Dendritic cell treated with granulocyte-macrophage colony-stimulating factor and Interleukin-4, amounts not matched to agents 40 ng/mL and 50 ng/mL, for 4 days (primary cell): ENCODE results near the gene GSTM4.
A peak's percentile ranks its signal among the peaks of the same experiment; 100 is the strongest.

Source experiments
- H3K27ac Mint-ChIP-seq: one replicate; pipeline ENCODE4 v1.8.0; 2022; ENCODE audit warnings: mild to moderate bottlenecking, mixed read lengths
- H3K27me3 Mint-ChIP-seq: one replicate; pipeline ENCODE4 v1.8.0; 2022; ENCODE audit warnings: mild to moderate bottlenecking, mixed read lengths
- H3K36me3 Mint-ChIP-seq: one replicate; pipeline ENCODE4 v1.8.0; 2022; ENCODE audit warnings: low read depth, mixed read lengths
- H3K4me1 Mint-ChIP-seq: one replicate; pipeline ENCODE4 v1.8.0; 2022; ENCODE audit warnings: low read depth, mixed read lengths
- H3K4me3 Mint-ChIP-seq: one replicate; pipeline ENCODE4 v1.8.0; 2022; ENCODE audit warnings: mild to moderate bottlenecking, moderate library complexity, mixed read lengths
- H3K9me3 Mint-ChIP-seq: one replicate; pipeline ENCODE4 v1.8.0; 2022; ENCODE audit warnings: mixed read lengths
- intact Hi-C: fragments of 100-400 bp; cut with micrococcal nuclease; formaldehyde crosslinking; loops from one replicate; pipeline ENCODE4 v1.15.0; 2022

GSTM4 gene

DNA sequence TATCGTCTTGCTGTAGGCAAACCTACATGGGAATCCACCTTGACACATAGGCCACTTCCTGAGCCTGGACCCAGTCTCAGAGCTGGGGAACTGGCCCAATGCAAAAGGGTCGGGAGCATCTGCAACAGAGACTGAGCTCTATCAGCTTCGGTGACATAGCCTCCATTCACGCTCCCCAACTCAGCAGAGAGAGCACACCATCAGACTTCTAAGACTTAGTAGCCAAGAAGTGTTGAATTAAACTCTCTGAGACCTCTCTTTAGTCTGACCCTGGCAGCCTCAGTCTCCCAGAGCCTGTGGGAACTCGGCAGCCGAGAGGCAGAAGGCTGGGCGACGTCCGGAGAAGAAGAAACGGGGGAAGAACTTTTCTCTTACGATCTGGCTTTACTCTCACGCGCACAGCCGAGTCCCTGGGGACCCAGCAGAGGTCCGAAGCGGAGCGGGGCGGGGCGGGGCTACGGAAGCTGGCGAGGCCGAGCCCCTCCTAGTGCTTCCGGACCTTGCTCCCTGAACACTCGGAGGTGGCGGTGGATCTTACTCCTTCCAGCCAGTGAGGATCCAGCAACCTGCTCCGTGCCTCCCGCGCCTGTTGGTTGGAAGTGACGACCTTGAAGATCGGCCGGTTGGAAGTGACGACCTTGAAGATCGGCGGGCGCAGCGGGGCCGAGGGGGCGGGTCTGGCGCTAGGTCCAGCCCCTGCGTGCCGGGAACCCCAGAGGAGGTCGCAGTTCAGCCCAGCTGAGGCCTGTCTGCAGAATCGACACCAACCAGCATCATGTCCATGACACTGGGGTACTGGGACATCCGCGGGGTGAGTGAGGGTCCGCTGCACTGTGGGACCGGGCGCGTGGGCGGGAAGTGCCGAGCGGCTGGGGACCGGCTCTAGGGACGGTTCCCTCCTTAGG lies at the start of gene GSTM4:
Gene GSTM4, plus strand, starts transcription at position 485 of the 905 bp plus-strand sequence. Its CDS starts 291 bp downstream, at position 776.
- Mint-ChIP-seq H3K36me3 (peaks cover 38% of the 10 kb centered on the region), H3K4me1 (peaks cover 60% of the 10 kb centered on the region), H3K4me3 (peak within 1 kb of the TSS; percentile 93), H3K27ac (peak within 1 kb of the TSS; percentile 93), H3K27me3 (peaks cover 12% of the 10 kb centered on the region), H3K9me3 (no peaks in the 10 kb centered on the region)
- intact Hi-C loops: no loop called here

DNA sequence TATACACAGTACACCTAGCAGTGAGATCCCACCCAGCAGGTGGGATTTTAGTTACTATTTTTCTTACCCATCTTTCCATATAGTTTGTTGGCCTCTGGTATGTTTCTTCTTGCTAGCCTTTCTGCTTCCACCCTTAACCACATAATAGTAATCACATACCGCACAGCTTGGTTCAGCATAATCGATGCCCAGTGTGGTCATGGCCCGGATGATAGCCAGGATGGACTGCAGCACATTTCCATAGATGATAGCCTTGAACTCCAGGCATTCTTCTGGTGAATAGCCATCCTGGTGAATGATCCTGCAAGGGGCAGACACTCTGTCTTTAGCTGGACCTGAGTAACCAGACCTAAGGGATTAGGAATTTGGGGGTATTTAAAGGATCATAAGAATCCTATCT lies 46.0 kb upstream of the GSTM4 start:
- H3K36me3 Mint-ChIP-seq: peaks cover 13% of the 10 kb centered on the region
- H3K4me3 Mint-ChIP-seq: no peak overlapping the region
- no peaks in the 10 kb centered on the region for H3K9me3 Mint-ChIP-seq
- H3K4me1 Mint-ChIP-seq: peaks cover 82% of the 10 kb centered on the region
- H3K27me3 Mint-ChIP-seq: no peaks in the 10 kb centered on the region
- intact Hi-C loops: no loop called here
- H3K27ac Mint-ChIP-seq: no peak overlapping the region

DNA sequence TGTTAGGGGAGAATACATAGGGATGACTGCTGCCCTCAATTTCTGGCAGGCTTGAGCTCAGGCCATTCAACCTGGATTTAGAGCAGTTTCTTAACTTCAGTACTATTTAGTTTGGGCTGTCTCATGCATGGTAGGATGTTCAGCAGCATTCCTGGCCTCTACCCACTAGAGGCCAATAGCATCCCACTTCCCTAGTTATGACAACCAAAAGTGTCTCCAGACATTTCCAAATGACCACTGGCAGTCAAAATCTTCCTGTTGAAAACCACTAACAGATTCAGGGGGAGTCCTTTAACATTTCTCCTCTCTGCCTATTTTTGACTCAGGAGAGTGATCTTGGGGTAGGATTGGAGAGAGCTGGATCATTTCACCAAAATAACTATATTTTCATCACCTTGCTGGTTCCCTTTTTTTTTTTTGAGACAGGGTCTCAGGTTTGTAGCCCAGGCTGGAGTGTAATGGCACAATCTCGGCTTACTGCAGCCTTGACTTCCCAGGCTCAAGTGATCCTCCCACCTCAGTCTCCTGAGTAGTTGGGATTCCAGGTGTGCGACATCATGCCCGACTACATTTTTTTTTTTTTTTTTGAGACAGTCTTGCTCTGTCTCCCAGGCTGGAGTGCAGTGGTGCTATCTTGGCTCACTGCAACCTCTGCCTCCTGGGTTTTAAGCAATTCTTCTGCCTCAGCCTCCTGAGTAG lies 45.1 kb upstream of the GSTM4 start:
- Mint-ChIP-seq H3K36me3 (peaks cover 8% of the 10 kb centered on the region), H3K27me3 (no peaks in the 10 kb centered on the region), H3K9me3 (no peaks in the 10 kb centered on the region), H3K27ac (no peak overlapping the region), H3K4me3 (no peak overlapping the region), H3K4me1 (peaks cover 81% of the 10 kb centered on the region)
- intact Hi-C loops: no loop called here

DNA sequence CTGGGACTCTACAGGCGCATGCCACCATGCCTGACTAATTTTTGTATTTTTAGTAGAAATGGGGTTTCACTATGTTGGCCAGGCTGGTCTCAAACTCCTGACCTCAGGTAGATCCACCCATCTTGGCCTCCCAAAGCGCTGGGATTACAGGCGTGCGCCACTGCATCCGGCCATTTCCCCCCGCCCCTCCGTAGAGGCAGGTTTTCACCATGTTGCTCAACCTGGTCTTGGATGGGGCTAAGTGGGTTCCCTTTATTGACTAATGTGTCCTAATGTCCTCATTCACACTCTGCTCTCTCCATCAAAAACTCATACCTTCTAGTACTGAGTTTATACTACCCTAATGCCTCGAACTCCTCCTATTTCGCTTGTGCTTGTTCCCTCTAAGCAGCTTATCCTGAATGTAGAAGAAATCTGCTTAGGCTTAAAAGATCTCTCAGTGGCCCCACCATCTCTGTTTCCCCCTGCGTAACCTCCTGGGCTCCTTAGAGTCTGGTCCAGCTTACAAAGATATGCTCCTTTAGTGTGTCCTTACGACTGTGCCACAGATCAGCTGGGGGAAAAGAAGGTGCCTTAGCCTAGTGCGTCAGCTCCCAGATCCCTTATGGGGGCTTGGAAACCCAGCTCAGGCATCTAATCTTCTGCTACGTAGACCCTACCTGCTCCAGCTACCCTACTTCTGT lies 44.5 kb upstream of the GSTM4 start:
- intact Hi-C loops: no loop called here
- Mint-ChIP-seq H3K4me3 (no peak overlapping the region), H3K27ac (no peak overlapping the region)

DNA sequence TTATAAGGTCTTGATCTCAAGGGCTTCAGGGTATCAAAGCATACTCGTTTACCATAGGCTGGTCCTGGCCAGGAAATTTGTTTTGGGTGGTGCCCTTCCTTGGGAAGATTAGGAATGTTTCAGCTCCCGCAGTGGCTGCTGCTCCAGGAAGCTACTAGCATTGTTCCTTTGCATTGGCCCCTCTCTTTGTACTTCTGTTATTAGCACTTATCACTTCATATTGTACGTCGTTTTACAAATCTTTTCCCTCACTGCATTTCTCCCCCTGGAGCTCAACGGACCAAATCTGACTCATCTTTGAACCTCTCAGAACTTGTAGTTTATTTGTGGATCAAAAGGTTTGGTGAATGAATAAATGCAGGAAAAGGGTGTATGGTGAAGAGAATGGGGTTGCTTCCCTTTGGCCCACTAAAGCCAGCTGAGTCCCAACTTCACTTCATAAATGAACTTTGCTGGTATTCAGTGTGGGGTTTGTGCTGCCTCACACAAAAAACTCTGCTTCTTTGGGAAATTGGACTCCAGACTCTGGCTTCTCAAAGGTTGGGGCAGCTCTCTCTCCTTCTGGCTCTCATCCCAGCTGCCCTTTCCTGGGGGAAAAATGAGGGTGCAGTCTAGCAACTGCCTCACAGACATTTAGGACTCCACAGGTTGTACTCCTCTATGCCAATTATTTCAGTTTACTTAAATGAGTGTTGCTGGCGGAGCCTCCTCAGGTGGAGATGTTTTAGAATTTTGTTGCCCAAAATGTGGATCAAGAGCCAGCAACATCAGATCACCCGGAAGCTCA lies 42.3 kb upstream of the GSTM4 start:
- no peaks in the 10 kb centered on the region for H3K27me3 Mint-ChIP-seq
- intact Hi-C loops: no loop called here
- H3K4me1 Mint-ChIP-seq: peaks cover 80% of the 10 kb centered on the region
- no peak overlapping the region for H3K4me3 Mint-ChIP-seq
- no peak overlapping the region for H3K27ac Mint-ChIP-seq
- no peaks in the 10 kb centered on the region for H3K36me3 Mint-ChIP-seq
- no peaks in the 10 kb centered on the region for H3K9me3 Mint-ChIP-seq

More for the DNA sequence above, 44.5 kb upstream of the GSTM4 start:
- H3K27me3 Mint-ChIP-seq: no peaks in the 10 kb centered on the region
- H3K36me3 Mint-ChIP-seq: peaks cover 3% of the 10 kb centered on the region
- peaks cover 81% of the 10 kb centered on the region for H3K4me1 Mint-ChIP-seq
- H3K9me3 Mint-ChIP-seq: no peaks in the 10 kb centered on the region

DNA sequence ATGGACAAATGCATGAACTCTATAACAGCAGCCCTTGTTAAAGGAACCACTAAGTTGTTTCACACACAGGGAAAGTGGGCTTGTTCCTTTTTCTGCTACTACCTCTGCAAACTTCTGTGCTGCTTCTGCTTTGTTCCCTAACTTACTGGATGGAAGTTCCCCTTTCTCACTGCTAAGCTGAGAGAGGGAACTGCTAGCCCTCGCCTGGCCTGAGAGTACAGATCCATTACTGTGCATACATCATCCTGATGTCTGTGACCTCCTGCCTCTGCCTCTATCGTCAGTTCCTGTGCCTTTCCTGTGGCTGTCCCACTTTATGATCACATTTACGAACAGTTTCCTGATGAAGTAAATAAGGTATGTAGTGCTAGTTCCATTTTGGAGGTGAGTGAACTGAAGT lies 40.0 kb upstream of the GSTM4 start:
- Mint-ChIP-seq H3K27me3 (no peaks in the 10 kb centered on the region), H3K27ac (peak overlapping the region; percentile 92), H3K4me3 (peak overlapping the region; percentile 18), H3K4me1 (peaks cover 88% of the 10 kb centered on the region), H3K36me3 (peaks cover 14% of the 10 kb centered on the region), H3K9me3 (no peaks in the 10 kb centered on the region)
- intact Hi-C loops: loop anchor here (1.0 kb wide), 1 partner anchor 9 kb away; no protein-coding TSS in a partner anchor

DNA sequence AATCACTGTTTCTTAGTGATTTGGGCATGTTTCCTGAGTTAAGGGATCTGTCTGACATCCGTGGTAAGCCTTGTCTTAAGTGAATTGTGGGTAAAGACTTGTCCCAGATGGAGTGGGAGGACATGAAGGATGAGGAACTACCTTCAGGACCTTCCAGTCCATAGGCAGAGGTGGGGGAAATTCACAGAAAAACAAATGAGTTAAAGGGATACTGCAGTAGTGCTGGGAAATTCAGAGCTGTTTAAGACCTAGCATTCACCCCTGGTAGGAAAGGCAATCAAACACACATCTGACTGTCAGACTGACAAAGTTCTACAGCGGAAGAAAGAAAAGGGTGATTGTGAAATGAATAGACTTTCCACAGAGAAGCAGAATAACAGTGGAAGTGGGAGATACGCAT lies 39.5 kb upstream of the GSTM4 start:
- intact Hi-C loops: loop anchor here (1.0 kb wide), 1 partner anchor 9 kb away; no protein-coding TSS in a partner anchor
- Mint-ChIP-seq H3K27ac (peak overlapping the region; percentile 92), H3K27me3 (no peaks in the 10 kb centered on the region), H3K36me3 (peaks cover 19% of the 10 kb centered on the region), H3K9me3 (no peaks in the 10 kb centered on the region), H3K4me1 (peaks cover 91% of the 10 kb centered on the region), H3K4me3 (peak overlapping the region; percentile 32)

DNA sequence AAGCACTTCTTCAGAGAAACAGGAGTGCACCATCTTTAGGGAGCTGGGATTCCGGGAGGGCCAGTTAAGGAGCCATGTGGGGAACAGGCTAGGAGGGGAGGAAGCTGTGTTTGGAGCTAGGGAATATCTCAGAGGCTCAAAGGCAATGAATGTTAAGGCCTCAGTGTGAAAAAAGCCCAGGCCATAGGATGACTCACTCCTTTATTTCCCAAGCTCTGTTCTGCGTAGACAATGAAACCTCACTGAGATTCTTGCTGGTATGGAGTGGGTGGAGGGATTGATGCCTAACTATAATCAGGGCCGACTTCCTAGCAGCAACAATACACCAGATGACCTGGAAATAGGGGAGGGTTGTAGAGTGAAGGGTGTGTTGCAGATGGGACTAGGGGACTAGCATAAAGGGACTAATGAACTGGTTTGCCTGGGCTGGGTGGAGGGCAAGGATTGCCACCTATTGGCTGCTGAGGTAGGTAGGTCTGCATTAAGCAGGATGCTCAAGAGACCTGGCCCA lies 38.6 kb upstream of the GSTM4 start:
- H3K36me3 Mint-ChIP-seq: peaks cover 29% of the 10 kb centered on the region
- peaks cover 92% of the 10 kb centered on the region for H3K4me1 Mint-ChIP-seq
- peak overlapping the region; percentile 32 for H3K4me3 Mint-ChIP-seq
- no peaks in the 10 kb centered on the region for H3K9me3 Mint-ChIP-seq
- intact Hi-C loops: no loop called here
- peak overlapping the region; percentile 92 for H3K27ac Mint-ChIP-seq
- no peaks in the 10 kb centered on the region for H3K27me3 Mint-ChIP-seq

DNA sequence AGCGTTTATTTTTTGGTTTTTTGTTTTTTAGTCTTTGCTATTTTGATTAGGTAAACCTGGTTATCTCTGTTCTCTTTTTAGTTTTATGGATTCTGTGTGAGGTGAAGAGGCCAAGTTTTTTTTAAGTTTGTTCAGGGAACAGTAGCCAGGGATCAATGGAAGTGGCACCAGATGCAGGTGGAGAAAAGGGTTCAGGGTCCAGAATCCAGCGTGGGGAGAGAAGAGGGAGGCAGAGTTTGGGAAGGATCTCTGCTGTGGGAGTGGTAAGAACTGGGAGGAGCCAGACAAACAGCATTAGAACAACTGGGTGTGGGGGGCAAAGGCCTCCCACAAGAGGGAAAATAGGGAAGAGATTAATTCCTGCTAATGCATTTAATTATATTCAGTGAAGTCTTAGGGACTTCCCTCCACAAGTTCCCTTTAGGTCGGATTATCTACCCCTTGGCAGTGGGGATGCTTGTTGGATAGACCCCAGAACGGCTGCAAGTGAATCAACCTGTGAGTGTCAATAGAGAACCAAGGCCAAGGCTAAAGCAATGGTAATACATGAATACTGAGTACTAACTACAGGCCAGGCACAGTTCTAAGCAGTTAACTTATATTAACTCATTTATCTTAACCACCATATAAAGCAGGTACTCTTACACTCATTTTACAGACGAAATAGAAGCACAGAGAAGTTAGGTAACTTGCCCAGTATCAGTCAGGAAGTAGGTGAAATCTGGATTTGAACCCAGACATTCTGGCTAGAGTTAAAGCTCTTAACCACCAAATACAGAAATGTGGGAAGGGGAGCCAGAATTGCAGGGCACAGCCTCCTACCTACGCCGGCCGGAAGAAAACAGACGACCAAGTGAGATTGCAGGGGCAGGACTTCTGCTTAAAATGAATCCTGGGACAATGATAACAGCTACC lies 37.0 kb upstream of the GSTM4 start:
- H3K4me1 Mint-ChIP-seq: peaks cover 93% of the 10 kb centered on the region

DNA sequence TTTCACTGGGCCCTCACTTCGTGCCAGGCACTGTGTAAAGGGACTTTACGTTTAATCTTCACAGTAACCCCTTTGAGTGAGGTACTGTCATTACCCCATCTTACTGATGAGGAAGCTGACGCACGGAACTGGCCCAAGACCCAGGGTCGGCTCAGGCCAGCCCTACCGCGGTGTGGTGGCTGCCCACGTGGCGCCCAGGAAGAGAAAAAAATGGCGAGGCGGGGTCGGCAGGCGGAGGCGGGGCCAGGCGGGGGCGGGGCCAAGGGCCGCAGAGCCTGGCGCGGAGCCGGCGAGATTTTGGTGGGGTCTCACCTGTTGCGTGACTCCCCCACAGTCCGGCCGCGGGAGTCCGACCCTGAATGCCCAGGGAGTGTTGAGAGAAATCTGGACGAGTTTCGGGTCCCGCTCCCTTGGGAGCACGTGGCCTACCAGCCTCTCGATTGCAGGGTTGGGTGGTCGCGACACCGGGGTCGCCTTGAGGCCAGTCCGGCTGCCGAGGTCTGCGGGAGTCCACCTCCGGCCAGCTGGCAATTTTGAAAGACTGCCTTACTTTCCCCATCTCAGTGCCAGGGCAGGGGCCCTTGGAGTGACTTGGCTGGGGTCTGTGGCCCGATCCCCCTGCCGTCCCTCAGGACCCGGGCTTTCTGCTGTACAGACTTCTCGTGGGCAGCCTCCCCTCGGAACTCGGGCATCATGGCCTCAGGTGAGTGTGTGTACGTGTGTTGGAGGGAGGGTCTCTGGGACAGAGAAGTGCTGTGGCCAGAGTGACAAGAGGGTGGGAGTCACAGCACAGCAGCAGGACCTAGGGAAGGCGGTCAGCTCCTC lies 36.1 kb upstream of the GSTM4 start, which contains the start of the genes AMPD2 and GNAT2:
Gene AMPD2, plus strand, starts transcription at position 262 of the 825 bp plus-strand sequence. CDS start 1,339 bp downstream, outside the sequence.
Gene GNAT2, minus strand, starts transcription at position 41 of the 825 bp plus-strand sequence. CDS start 6,746 bp downstream, outside the sequence.
- peak within 1 kb of the TSS; percentile 91 for H3K27ac Mint-ChIP-seq
- H3K27me3 Mint-ChIP-seq: no peaks in the 10 kb centered on the region
- H3K36me3 Mint-ChIP-seq: peaks cover 30% of the 10 kb centered on the region
- peak within 1 kb of the TSS; percentile 94 for H3K4me3 Mint-ChIP-seq
- H3K4me1 Mint-ChIP-seq: peaks cover 93% of the 10 kb centered on the region
- no peaks in the 10 kb centered on the region for H3K9me3 Mint-ChIP-seq
- intact Hi-C loops: loop anchor here (2.0 kb wide), 1 partner anchor 71 kb away; the partner anchor contains the start of gene GNAI3

More for the DNA sequence above, 37.0 kb upstream of the GSTM4 start:
- Mint-ChIP-seq H3K27me3 (no peaks in the 10 kb centered on the region), H3K36me3 (peaks cover 30% of the 10 kb centered on the region), H3K27ac (peak overlapping the region; percentile 91), H3K9me3 (no peaks in the 10 kb centered on the region), H3K4me3 (peak overlapping the region; percentile 94)
- intact Hi-C loops: no loop called here

DNA sequence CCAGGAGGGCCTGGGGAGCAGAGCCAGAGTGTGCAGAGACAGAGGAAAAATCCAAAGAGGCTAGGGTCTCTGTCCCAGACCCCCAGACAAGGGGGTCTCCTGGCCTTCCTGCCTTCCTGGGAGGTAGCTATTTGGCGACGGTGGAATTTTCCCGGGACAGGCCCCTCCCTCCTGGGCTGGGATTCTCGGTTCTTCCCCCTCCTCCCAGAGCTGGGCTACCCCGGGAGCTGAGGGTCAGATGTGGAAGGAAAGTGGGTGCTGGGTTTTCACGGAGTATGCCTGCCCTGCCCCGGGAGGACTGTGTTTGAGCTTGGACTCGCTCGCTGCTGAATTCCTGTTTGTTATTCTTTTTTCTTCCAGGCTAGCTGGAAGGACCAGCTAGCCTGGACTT lies 35.5 kb upstream of the GSTM4 start:
- peaks cover 36% of the 10 kb centered on the region for H3K36me3 Mint-ChIP-seq
- H3K4me3 Mint-ChIP-seq: peak overlapping the region; percentile 94
- peak overlapping the region; percentile 91 for H3K27ac Mint-ChIP-seq
- H3K9me3 Mint-ChIP-seq: no peaks in the 10 kb centered on the region
- intact Hi-C loops: loop anchor here (2.0 kb wide), 1 partner anchor 72 kb away; the partner anchor contains the start of gene GNAI3
- H3K4me1 Mint-ChIP-seq: peaks cover 94% of the 10 kb centered on the region
- no peaks in the 10 kb centered on the region for H3K27me3 Mint-ChIP-seq
